Stimulated activated CD8-positive, alpha-beta memory T cell treated with anti-CD3 and anti-CD28 coated beads, Interleukin-4, amount 100 ng/mL, for 4 hours (primary cell): ENCODE measurements around the gene CHRND.

ENCODE experiments used
- DNase-seq, 2 donors: peaks; one replicate each; pipeline ENCODE4 v3.0.0-alpha.2; 2020; ENCODE audit warnings: low read depth in 2 of 2, low spot score in 1 of 2

CHRND gene

GRCh38 chr2:232541195-232541960 is 15.4 kb downstream of the CHRND start:
- no peak for DNase-seq

- no peak for DNase-seq
These were observed 16.2 kb downstream of the CHRND start for GRCh38 chr2:232541961-232542714.

DNA sequence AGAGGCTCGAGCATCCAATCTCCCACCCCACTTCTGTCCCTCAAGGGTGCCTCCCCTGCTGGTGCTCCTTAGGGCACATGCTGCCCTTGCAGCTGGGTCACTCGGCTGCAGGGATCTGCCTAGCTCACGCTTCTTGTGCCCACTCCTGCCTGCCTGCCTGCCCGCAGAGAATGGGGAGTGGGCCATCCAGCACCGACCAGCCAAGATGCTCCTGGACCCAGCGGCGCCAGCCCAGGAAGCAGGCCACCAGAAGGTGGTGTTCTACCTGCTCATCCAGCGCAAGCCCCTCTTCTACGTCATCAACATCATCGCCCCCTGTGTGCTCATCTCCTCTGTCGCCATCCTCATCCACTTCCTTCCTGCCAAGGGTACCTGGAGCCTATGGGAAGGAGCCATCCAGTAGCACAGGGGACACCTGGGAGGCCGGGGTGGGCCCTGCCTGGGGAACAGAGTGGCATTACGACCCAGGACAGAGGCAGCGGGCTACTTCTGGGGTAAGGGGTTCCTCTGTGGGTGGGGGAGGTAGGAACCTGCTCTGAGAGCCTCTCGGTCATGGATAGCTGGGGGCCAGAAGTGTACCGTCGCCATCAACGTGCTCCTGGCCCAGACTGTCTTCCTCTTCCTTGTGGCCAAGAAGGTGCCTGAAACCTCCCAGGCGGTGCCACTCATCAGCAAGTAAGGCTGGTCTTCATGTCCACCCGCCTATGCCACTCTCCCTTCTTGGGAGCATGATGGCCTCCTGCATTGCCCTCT is 16.9 kb downstream of the CHRND start:
- DNase-seq = no peak

GRCh38 chr2:232543491-232543890 is 17.5 kb downstream of the CHRND start:
- no peak for DNase-seq

DNA sequence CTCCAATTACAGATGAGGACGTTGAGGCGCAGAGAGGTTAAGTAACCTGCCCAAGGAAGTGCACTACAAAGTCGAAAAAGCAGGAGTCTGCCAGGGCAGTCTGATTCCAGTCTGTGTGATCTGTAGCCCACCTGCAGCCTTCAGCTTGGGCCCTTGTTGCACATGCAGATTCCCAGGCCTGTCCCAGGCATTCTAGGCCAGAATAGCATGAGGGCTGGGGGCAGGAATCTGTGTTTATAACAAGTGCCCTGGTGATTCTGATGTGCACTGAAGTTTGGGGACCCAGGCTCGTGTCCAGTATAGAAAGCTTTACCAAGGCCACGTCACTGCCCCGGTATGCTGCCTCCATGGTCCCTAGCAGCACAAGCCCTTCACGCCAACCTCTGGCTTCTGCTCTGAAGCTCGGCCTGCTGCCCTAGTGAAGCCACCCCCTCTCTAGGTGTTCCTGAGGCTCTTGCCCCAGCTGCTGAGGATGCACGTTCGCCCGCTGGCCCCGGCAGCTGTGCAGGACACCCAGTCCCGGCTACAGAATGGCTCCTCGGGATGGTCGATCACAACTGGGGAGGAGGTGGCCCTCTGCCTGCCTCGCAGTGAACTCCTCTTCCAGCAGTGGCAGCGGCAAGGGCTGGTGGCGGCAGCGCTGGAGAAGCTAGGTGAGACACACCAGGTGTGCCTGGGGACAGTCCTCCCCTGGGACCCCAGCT is 18.1 kb downstream of the CHRND start:
- DNase-seq = no peak

DNA sequence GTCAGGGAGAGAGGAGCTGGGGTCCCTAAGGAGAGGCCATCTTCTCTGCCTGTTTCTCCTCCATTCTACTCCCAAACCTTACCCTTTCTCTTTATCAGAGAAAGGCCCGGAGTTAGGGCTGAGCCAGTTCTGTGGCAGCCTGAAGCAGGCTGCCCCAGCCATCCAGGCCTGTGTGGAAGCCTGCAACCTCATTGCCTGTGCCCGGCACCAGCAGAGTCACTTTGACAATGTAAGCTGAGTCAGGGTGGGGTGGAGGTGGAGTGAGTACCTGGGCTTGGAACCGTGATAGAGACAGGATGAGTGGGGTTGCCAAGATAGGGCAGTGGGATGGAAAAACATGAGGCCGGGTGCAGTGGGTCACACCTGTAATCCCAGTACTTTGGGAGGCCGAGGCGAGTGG is 18.7 kb downstream of the CHRND start:
- no peak for DNase-seq

- DNase-seq = no peak
These were observed 19.8 kb downstream of the CHRND start for GRCh38 chr2:232545511-232546375.

DNA sequence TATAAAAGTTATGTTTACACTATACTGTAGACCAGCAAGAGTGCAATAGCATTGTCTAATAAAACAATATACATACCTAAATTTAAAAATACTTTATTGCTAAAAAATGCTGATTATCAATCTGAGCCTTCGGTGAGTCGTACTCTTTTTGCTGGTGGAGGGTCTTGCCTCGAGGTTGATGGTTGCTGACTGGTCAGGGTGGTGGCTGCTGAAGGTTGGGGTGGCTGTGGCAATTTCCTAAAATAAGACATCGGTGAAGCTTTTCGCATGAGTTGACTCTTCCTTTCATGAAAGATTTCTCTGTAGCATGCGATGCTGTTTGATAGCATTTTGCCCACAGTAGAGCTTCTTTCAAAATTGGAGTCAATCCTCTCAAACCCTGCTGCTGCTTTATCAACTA is 22.0 kb downstream of the CHRND start:
- DNase-seq = no peak

DNA sequence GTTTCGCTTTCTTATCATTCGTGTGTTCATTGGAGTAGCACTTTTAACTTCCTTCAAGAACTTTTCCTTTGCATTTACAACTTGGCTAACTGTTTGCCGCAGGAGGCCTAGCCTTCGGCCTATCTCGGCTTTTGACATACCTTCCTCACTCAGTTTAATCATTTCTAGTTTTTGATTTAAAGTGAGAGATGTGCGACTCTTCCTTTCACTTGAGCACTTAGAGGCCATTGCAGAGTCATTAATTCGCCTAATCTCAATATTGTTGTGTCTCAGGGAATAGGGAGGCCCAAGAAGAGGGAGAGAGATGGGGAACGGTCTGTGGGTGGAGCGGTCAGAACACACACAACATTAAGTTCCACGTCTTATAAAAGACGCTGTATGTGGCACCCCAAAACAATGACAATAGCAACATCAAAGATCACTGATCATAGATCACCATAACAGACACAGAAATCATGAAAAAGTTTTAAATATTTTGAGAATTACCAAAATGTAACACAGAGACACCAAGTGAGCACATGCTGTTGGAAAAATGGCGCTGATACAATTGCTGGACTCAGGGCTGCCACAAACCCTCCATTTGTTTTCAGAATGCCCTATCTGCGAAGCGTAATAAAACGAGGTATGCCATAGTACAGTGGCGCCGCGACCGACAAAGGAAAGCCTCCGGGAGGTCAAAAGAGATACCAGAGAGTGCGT is 23.8 kb downstream of the CHRND start:
- no peak for DNase-seq

- peak; percentile 82 to 85 for DNase-seq
These were observed 24.6 kb downstream of the CHRND start, which contains the start of the genes EIF4E2 and TIGD1 for GRCh38 chr2:232550354-232551249. Gene EIF4E2, plus strand, starts transcription at chr2:232550689. Its CDS starts 36 bp downstream, at chr2:232550725. Gene TIGD1, minus strand, starts transcription at chr2:232550557. Its CDS starts 675 bp downstream, at chr2:232549882.

- DNase-seq = no peak
These were observed 25.3 kb downstream of the CHRND start for GRCh38 chr2:232551250-232551638.

GRCh38 chr2:232551776-232552175 is 25.8 kb downstream of the CHRND start:
- no peak for DNase-seq

- no peak for DNase-seq
These were observed 30.5 kb downstream of the CHRND start for GRCh38 chr2:232556426-232556825.

- DNase-seq = no peak
These were observed 36.7 kb downstream of the CHRND start for GRCh38 chr2:232562515-232563151.

GRCh38 chr2:232563580-232563979 is 37.6 kb downstream of the CHRND start:
- DNase-seq = no peak

DNA sequence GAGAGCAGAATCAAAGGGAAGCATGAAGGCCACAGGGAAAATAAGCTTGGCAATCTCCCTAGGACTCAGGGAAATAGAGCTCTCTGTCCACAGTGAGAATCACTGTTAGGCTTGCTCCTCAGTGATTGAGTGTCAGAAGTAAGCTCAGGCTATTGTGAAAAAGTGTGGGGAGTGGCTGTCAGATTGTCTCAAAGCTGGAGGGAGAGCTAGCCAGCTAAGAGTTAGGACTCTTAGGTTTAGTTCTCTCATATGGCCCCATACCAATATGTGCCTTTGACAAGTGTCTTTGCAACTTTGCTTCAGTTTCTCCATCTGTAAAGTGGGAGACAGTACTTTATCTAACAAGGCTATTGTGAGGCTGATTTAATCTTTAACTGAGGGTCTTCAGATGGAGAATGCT is 41.8 kb downstream of the CHRND start:
- no peak for DNase-seq

DNA sequence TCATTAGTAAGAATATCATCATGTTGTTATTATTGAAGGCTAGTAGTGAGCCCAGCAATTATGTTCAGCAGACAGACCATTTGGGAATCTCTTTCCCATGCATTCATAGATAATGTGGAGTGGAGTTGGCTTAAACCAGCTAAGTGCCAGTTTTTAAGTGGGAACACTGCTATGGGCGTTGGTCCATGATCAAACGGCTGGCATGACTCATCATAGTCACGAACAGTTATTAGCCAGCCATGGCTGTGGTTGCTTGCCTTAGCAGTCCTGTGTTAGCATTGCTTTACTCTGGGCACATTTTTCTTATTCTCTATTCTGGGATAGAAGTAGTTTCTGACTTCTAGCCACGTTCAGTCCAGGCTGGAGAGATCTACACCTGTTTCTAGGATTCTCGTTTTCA is 42.2 kb downstream of the CHRND start:
- no peak for DNase-seq

DNA sequence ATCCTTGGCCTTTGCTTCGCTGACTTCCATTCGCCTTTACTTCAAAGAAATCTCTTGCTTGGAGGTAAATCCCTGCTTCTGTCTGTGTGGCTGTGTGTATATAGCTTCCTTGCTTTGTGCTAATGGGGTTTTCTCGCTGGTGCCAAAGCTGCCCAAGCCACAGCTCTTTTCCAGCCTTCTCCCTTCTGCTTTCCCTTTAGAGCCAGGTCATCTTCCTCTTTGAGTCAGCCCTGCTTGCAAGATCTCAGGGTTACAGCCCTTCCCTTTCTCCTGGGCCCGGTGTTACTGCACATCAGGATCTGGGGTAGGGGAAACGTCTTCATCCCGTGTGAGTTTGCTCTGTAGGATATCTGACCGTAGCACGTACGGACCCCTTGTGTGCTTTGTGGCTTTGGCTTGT is 43.6 kb downstream of the CHRND start:
- DNase-seq = no peak
